H54 (cell line): Measurements from ENCODE around the gene NR4A1.

Source experiments
- DNase-seq: peaks from one replicate; pipeline ENCODE4 v3.0.0; 2011; ENCODE audit warnings: low spot score, mixed read lengths; ENCODE audit not compliant: insufficient read length
- FAIRE-seq: peaks from 3 replicates; lab custom pipeline; 2011; peaks lifted over from hg19 to GRCh38; lab: Jason Lieb, UNC
- POLR2A ChIP-seq: IDR thresholded peaks from 2 replicates; pipeline ENCODE4 v1.6.1; 2011; ENCODE audit warnings: low read depth, mild to moderate bottlenecking, low read length

Gene NR4A1

DNA sequence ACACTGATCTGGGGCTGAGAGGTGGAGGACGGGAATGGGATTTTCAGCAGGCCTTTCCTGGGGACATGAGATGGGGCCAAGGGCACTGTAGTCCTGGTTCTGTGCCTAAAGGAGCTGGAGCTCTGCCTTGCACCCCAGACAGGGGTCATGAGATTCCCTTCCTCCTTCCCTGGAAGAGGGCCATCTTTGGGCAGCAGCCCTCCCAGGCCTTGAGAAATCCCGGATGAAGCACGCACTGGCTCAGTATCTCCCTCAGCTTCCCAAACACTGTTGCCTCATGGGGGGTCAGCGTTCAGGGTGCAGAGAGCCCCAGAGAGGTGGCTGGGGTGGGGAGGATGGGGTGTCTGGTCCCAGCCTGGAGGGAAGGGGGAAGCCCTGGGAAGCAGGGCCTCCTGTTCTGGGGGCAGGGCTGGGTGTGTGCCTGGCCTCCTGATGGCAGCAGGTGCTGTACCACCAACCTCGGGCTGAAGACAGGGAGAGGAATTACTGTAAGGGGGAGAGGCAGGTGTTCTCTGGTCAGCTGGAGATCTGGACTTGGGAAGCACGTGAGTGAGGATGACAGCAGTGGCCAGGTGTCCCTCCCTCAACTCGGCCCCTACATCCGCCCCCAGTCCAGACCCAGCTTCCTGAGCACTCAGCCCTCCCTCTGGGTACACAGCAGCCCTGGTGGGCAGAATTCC lies 8.4 kb upstream of the NR4A1 start:
- FAIRE-seq (no peak), DNase-seq (no peak)
- TF ChIP-seq POLR2A: no peak

DNA sequence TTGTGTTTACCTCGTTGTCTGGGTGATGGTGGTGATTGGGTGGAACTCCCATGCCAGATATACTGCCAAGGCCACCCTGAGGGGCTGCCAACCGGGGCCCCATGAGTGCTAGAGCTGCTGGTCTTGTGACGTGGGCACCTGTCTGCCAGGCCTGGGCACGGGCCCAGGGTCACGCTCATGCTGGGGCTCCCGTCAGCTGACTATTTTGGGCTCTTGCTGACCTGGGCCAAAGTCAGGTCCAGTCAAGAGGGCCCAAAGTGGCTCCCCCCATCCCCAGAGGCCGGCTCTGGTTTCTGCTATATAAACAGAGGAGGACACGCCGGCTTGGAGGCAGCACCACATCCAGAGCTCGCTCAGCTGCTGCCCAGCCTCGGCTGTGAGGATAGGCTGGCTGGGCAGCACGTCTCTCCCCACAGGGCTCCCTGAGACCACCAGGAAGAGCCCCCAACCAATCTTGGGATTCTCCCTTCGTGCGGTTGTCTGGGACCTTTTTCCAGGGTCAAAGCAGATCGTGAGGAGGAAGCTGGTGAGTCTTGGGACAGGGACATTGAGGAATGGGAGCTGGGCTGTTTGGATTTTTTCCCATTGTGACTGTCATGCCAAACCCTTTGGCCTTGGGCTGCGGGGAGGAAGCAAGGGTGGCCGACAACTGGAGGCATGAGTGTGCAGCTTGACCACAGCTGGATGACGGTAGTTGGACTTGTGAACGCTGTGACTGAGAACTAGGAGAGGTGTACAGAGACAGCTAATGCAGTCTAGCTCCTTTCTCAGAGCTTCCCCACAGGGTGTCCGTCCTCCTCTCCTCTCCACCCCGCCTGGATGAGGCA lies 7.6 kb upstream of the NR4A1 start:
- no peak for TF ChIP-seq POLR2A
- no peak for FAIRE-seq
- no peak for DNase-seq

DNA sequence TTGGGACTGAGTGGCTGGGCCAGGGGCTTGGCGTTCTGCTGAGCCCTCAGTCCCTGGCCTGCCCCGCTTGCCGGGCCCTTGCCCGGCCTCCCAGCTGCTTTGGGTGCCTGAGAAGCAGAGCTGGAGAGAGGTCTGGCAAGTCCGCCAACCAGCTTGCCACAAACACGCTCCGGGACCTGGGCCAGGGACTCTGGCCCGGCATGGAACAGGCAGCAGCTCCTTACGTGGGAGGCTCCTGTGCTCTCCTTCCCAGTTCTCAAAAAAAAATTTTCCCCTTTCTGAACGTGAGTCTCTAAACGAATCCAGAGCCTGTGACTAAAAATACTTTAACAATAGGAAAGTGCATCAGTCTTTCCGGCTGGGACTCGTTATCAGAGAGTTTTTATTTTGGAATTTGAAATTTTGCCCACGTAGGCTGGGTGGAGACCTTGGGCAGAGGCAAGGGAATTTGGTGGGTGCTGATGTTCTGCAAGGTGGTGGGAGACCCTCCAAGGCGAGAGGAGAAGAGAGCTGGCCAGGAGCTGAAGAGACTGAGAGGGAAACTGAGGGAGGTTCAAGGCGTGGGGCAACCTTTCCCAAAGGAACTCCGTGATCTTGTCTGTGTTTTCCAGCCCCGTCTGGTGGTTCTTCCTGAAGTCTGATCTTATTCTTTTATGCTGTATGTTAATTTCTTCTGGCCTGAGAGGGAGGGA lies 6.8 kb upstream of the NR4A1 start:
- DNase-seq (no peak), FAIRE-seq (no peak)
- TF ChIP-seq POLR2A: no peak

DNA sequence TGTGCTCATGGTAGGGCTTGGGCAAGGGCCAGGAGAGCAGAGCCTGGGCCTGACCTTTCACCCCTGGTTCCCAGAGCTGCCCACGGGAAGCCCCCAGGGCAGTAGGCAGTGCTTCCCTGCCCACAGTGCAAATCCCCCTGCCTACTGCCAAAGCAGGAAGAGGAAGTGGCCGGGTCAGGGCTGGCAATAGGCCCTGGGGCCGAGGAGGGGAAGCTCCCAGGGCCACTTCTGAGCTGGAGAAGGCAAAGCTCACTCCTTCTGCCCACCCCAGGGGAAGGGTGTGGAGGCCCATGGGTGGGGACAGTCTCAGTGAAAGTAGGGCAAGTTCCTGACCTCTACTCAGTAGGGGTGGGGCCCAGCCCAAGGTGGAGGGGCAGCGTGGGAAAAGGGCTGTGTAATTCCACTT lies 5.4 kb upstream of the NR4A1 start:
- DNase-seq (no peak), FAIRE-seq (no peak)
- no peak for TF ChIP-seq POLR2A

DNA sequence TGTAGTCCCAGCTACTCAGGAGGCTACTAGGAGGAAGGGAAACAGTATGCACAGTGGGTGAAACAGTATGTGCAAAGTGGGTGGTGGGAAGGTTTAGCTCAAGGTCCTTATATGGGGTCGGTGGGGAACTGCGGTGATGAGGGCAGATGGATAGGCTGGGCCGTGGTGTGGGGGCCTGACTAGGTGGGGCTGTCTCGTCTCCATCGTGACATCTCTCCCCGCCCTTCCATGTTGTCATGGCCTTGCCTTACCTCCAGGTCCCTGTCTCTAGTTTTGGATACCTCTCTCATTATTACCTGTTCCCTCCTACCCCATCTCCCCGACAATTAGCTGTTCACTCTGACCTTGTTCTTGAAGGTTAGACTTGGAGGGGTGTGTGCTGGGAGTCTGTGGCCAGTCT lies 4.4 kb upstream of the NR4A1 start:
- no peak for DNase-seq
- TF ChIP-seq POLR2A: no peak
- no peak for FAIRE-seq

DNA sequence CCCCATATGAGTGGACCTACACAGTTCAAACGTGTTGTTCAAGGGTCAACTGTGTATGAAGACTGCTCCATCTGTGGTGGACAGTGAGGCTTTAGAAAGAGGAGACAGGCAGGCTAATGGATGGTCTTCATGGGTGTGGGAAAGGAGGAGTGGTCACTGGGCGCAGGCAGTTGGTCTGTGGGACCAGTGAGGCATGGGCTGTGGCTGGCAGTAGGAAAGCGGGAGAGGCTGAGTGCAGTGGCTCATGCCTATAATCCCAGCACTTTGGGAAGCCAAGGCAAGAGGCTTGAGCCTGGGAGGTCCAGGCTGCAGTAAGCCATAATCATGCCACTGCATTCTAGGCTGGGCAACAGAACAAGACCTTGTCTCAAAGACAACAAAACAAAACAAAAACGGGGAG lies 2.0 kb upstream of the NR4A1 start:
- DNase-seq: no peak
- TF ChIP-seq POLR2A: no peak
- FAIRE-seq: no peak

DNA sequence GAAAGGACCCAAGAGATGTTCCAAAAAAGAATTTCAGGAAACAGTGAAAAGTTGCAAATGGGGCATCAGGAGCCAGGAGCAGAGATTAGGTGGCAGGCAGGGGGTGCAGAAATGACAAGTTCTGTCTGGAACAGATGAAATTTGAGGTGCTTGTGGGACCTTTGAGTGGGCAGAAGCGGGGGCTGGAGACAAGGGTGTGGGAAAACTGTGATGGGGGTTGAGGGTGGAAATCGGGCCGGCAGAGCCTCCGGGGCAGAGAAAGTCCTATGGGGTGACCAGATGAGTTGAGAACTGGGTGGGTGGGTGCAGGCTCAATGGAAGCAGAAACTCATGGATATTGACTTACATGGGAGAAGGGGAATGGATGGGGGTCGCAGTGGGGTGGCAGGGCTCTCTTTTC lies 1.6 kb upstream of the NR4A1 start:
- DNase-seq (no peak), FAIRE-seq (no peak)
- no peak for TF ChIP-seq POLR2A

DNA sequence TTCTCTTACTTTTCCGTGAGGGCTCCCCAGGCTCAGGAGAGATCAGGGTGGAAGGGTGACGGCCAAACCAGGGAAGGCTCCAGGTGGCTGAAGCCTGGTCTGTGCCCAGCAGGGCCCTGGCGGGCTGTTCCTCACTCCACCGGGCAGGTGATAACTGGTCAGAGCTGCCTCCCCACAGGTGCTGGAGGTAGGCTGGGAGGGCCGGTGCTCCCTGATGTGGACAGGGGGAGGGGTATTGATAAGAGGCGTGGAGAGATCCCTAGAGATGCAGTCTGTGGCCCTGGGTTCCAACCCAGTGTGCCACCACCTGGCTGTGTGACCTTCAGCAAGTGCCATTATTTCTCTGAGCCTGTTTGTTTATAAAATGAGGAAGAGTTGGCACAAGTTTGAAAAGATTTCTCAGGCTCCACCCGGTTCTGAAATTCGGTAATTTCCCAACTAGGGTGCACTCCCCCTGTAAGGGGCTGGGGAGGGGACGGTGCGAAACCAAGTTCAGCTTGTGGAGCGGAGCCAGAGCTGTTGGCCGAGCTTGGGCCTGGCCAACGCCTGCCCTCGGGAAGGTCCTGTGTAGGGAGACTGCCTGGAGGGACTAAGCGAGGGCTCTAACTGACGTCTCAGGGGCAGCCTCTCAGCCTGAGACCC lies 1.0 kb upstream of the NR4A1 start:
- TF ChIP-seq POLR2A: no peak
- no peak for DNase-seq
- no peak for FAIRE-seq

DNA sequence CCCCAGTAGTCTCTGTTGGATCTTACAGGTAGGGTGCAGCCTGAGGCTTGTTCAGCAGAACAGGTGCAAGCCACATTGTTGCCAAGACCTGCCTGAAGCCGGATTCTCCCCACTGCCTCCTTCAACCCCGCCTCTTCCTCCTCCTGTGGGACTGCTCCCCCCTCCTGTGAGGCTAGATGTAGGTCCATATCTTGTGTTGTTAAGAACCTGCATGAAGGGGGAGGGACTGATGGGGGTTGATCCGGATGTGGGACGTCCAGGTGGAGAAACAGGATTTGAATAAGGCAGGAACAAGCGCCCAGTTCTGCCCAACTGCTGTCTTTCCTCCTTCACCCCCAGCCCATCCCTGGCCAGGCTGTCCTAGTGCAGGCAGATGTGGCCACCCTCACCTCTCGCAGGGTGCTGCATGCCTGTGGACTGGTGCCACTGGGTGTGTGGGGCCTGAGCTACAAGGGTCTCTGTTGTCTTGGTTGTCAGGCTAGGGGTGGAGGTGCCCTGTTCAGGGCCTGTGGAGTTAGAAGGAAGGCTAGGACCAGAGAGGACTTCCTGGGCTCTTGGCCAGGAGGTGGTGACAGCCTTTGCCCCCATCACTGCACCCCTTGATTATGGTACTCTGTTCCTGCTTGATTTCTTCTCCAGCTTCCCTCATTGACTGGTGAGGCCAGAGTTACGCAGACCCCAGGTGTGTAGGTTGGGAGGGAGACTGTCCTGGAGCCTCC lies 1.4 kb downstream of the NR4A1 start:
- DNase-seq: no peak
- no peak for FAIRE-seq
- TF ChIP-seq POLR2A: no peak

DNA sequence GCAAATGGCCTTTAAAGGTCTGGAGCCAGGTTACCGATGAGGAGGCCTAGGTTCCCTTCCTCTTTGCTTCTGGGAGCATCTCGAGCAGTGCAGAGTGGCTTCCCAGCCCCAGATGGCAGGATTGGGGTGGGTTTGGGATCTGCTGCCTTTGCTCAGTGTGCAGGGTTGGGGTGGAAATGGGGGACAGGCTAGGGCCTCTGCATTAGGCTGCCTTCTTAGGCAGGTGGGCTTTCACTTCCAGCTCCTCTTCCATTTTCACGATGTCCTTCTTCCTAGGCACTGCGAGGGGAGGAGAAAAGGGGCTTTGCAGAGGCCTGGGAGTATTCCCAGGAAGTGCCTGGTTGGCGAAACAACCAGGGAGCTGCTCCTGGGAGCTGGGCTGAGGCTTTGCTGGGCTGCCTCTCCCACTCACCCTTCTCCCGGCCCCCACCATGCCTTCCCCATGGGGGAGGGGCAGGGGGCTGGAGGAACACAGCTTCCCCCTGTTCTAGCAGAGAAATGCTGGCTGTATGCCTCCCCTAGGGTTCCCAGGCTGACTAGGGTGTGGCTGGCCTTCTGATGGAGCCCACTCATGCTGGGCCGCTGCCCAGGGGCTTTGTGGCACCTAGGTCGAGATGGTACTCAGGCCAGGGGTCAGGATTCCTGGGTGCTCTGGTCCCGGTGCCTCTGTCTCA lies 2.4 kb downstream of the NR4A1 start:
- DNase-seq: no peak
- TF ChIP-seq POLR2A: no peak
- no peak for FAIRE-seq

DNA sequence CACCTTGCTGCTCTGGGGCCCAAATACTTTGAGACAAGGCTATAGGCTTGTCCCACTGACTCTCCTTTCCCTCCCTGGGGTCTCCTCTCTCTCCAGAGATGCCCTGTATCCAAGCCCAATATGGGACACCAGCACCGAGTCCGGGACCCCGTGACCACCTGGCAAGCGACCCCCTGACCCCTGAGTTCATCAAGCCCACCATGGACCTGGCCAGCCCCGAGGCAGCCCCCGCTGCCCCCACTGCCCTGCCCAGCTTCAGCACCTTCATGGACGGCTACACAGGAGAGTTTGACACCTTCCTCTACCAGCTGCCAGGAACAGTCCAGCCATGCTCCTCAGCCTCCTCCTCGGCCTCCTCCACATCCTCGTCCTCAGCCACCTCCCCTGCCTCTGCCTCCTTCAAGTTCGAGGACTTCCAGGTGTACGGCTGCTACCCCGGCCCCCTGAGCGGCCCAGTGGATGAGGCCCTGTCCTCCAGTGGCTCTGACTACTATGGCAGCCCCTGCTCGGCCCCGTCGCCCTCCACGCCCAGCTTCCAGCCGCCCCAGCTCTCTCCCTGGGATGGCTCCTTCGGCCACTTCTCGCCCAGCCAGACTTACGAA lies 3.1 kb downstream of the NR4A1 start:
- no peak for TF ChIP-seq POLR2A
- FAIRE-seq: no peak
- DNase-seq: no peak
